Spleen (tissue), 7 donors: ENCODE measurements around the gene TMEM229B.

Experiments used
- CTCF ChIP-seq, 11 experiments: fragments of 200-600 bp in 7 of 11; fragments of 450-650 bp in 4 of 11; sonication (generic) in 4 of 11; IDR thresholded peaks in 8 of 11; conservative IDR thresholded peaks in 3 of 11; 1 replicate in 7 of 11; 2 replicates in 4 of 11; pipeline versions ENCODE4 v1.4.0 to v1.8.0; 2016 to 2021; ENCODE audit warnings: antibody characterized with exemption in 11 of 11, inconsistent platforms in 4 of 11, mild to moderate bottlenecking in 1 of 11
- POLR2A ChIP-seq, 3 donors: fragments of 450-650 bp; IDR thresholded peaks; one replicate each; pipeline ENCODE4 v1.5.1; 2017; ENCODE audit warnings: antibody characterized with exemption in 3 of 3, mild to moderate bottlenecking in 1 of 3
- donor health status: DM: no; HTN: no; CAD: no; lungs with moderate emphysema.
- donor health status: DM: no; HTN: no; CAD: no.
- donor health status: DM: no; HTN: no; CAD: no.

- no peak for TF ChIP-seq CTCF (IDR thresholded peaks at IDR 0.05 in 8 of 11, conservative IDR thresholded peaks at IDR 0.05 in 3 of 11)
- TF ChIP-seq POLR2A (IDR thresholded peaks at IDR 0.05) = no peak
These were observed 44.1 kb upstream of the TMEM229B start for GRCh38 chr14:67532606-67532997.
